ENCODE data around the gene SIGLEC6. TPM values are rescaled to one million over a fixed set of nuclear protein-coding genes. Genes with fewer than 3 reads are reported as not detected.

SIGLEC6 gene
- total RNA-seq, 1 donor, result 0.54 TPM

- no peak for DNase-seq (ENCODE audit: low read depth in 2 of 3, low spot score in 2 of 3)
These were observed 18.3 kb upstream of the SIGLEC6 start for GRCh38 chr19:51549533-51550324.

DNA sequence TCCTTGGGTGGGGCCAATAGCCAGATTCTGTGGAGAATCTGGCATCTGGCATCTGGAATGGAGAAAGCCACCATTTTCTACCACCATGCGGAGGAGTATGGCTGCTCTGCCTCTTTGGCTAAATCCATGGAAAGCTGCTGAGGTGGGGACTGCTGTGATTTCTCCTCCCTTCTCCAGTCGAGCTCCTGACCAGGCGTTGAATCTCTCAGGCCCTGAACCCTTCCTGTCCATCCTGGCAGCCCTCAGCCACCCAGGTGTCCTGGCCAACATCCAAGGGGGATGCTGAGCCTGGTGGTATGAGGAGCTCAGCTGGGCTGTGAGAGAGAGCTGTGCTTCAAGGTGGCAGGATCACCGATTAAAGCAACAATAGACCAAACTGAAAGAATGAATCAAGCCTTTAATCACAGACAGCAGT lies 17.4 kb upstream of the SIGLEC6 start:
- DNase-seq (ENCODE audit: low read depth in 2 of 3, low spot score in 2 of 3), result no peak

- peak in 2 of 3 donors; percentile 43 to 60 for DNase-seq (ENCODE audit: low read depth in 2 of 3, low spot score in 2 of 3)
These were observed 16.8 kb upstream of the SIGLEC6 start for GRCh38 chr19:51548213-51548651.

GRCh38 chr19:51547397-51548212 lies 16.1 kb upstream of the SIGLEC6 start:
- peak in 2 of 3 donors; percentile 65 to 90 for DNase-seq (ENCODE audit: low read depth in 2 of 3, low spot score in 2 of 3)

GRCh38 chr19:51546650-51547396 lies 15.4 kb upstream of the SIGLEC6 start:
- peak in 2 of 3 donors; percentile 96 to 99 for DNase-seq (ENCODE audit: low read depth in 2 of 3, low spot score in 2 of 3)

DNA sequence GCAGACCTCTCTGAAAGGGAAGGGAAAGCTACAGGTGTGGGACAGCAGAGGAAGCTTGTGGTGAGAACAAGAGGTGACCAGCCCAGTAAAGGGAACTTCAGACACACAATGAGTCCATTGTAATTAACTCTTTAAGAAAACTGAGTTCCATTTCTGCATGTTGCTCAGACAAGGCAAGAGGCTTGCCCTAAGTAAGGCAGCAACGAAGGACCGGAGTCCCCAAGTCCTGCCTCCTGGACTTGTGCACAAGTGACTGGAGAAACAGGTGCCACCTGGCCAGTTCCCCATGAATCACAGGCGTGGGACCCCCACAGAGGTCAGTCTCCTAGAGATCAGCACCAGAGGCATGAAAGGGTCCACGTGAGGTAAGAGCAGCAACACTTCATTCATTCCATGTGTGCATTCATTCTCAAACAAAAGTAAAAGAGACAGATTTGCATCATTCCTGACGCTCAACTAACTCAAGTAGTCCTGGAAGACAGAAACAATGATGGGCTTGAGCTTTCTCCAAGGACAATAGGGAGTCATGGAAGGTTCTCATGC lies 14.7 kb upstream of the SIGLEC6 start:
- DNase-seq (ENCODE audit: low read depth in 2 of 3, low spot score in 2 of 3), result peak in 1 of 3 donors; percentile 9

DNA sequence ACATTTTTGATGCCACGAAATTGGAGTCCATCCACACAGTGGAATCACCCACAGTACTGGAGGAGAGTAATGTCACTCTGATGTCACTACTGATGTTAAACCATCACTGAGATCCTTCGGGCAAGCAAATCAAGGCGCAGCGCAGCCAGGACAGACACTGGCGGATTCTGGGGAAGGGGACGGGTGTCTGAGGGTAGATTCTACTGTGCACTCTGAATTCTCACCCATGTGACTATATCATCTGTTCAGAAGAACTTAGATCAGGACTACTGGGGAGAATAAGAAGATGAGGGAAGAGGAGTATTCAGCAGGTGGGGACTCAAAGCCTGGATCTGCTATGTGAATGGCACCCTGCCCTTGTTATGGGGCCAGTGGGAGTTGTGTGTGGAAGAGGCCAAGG lies 12.6 kb upstream of the SIGLEC6 start:
- no peak for DNase-seq (ENCODE audit: low read depth in 2 of 3, low spot score in 2 of 3)

GRCh38 chr19:51542699-51543098 lies 11.2 kb upstream of the SIGLEC6 start:
- no peak for DNase-seq (ENCODE audit: low read depth in 2 of 3, low spot score in 2 of 3)

- DNase-seq (ENCODE audit: low read depth in 2 of 3, low spot score in 2 of 3), result no peak
These were observed 10.2 kb upstream of the SIGLEC6 start for GRCh38 chr19:51541458-51542357.

GRCh38 chr19:51539821-51540366 lies 8.4 kb upstream of the SIGLEC6 start:
- DNase-seq (ENCODE audit: low read depth in 2 of 3, low spot score in 2 of 3), result no peak

GRCh38 chr19:51535535-51535934 lies 4.1 kb upstream of the SIGLEC6 start:
- no peak for DNase-seq (ENCODE audit: low read depth in 2 of 3, low spot score in 2 of 3)

GRCh38 chr19:51530616-51531015 lies 854 bp downstream of the SIGLEC6 start:
- DNase-seq (ENCODE audit: low read depth in 2 of 3, low spot score in 2 of 3), result no peak

GRCh38 chr19:51529301-51529700 lies 2.2 kb downstream of the SIGLEC6 start:
- DNase-seq (ENCODE audit: low read depth in 2 of 3, low spot score in 2 of 3), result no peak

DNA sequence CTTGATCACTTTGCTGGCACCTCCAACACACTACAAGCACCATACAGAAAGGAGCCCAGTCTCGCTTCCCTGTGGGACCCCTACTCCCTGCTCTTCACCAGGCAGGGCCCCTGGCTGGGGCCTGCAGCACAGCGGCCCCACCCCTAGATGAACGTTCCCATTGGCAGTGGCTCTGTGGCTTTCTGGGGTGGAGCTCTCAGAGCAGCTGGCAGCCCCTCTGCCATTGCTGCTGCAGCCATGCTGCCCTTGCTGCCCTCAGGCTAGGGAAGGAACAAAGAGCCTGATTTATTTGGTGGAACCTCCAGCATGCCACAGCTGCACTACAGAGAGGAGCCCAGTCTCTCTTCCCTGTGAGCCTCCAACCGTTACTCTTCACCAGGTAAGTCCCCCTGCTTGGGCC lies 5.8 kb downstream of the SIGLEC6 start:
- DNase-seq (ENCODE audit: low read depth in 2 of 3, low spot score in 2 of 3), result no peak

DNA sequence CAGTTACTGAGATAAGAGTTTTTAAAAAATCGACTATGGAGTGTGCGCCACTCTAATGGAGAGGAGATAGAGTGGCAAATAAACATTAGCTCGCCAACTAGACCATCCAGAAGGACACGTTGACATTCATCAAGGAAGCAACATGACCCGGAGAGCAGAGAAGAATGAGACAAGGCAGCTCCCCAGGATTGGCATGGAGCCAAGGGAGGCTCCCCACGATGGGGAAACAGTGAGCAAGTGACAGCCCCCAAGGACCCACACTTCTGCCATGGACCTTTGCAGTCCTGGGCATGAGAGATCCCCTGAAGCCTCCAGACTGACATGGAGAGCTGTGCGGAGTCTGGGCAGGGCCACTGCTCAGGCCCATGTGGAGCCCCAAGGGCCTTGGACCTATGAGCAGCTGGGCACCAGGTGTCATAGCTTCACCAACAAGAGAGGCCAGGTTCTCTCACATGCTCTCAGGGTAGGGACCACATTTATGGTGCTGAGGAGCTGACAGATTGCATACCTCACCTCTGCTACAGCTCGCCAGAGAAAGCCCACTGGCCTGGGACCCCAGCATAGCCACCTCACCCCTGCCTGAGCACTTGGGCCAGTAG lies 6.7 kb downstream of the SIGLEC6 start:
- no peak for DNase-seq (ENCODE audit: low read depth in 2 of 3, low spot score in 2 of 3)

GRCh38 chr19:51521781-51522180 lies 9.7 kb downstream of the SIGLEC6 start:
- no peak for DNase-seq (ENCODE audit: low read depth in 2 of 3, low spot score in 2 of 3)

DNA sequence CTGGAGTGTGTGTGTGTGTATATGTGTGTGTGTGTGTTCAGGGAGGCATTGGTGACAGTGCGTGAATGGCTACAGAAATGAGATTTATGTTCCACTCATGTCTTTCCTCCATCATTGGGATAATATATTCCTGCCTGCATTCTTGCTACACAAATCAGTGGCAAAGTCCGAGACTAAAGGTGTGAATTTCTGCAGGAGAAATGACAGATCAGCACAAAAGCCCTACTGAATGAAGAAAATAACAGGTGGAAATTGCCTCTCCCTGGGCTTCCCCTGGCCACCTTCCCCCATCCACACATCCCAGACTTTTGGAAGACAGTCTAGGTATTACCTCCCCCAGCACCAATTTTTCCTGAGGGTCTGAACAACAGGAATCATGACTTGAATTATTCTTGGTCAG lies 10.1 kb downstream of the SIGLEC6 start:
- no peak for DNase-seq (ENCODE audit: low read depth in 2 of 3, low spot score in 2 of 3)

GRCh38 chr19:51520728-51521127 lies 10.7 kb downstream of the SIGLEC6 start:
- peak in 1 of 3 donors; percentile 31 for DNase-seq (ENCODE audit: low read depth in 2 of 3, low spot score in 2 of 3)

DNA sequence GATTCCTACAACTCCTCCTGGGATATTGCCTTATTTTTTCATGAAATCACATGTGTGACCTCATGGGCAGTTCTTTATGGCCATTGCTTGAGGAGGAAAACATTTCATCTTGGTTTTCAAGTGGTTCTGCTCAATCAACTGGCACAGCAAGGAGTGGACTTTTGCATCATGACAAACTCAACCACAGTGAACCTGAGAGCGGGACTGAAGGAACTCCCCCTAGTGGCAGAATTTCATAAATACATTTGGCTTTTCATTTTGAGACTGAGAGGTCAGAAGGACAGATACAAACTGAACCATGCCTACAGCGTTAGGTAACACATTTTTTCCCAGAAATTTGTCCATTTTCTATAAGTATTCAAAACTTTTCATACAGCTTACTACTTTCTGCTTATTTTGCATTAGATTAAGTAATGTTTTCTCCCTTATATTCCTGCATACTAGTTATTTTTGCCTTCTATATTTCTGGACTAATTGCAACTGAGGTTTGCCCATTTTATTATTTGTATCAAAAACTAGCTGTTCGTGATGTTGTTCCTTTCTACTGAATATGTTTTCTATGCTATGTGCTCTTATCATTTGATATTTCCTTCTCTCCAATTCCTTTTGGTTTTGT lies 16.5 kb downstream of the SIGLEC6 start:
- peak; percentile 28 to 70 (median 54) for DNase-seq (ENCODE audit: low read depth in 2 of 3, low spot score in 2 of 3)
